OCI-LY3 (cell line): ENCODE results near the gene MARCHF11.

Source experiments
- H2AFZ ChIP-seq: fragments of 200-600, 300-600 bp; shearing (Covaris generic); 2 replicates; pipeline ENCODE4 v1.6.0; 2014; ENCODE audit warnings: antibody characterized with exemption, low read depth, low read length
- H3K27ac ChIP-seq: fragments of 200-600, 300-600 bp; sonication (generic); 2 replicates; pipeline ENCODE4 v1.5.1; 2014; ENCODE audit warnings: mild to moderate bottlenecking, low read length, moderate library complexity, mixed read lengths
- H3K27me3 ChIP-seq: fragments of 200-600, 300-600 bp; sonication (generic); 2 replicates; pipeline ENCODE4 v1.6.1; 2014; ENCODE audit warnings: low read depth, low read length, mixed read lengths
- H3K36me3 ChIP-seq: fragments of 200-600, 300-600 bp; sonication (generic); replicated peaks from 2 replicates; pipeline ENCODE3; 2014; ENCODE audit warnings: low read depth, low read length, mixed read lengths
- H3K4me1 ChIP-seq: fragments of 300-600, 200-600 bp; sonication (generic); 2 replicates; pipeline ENCODE4 v1.6.1; 2014; ENCODE audit warnings: low read length, mixed read lengths
- H3K4me2 ChIP-seq: fragments of 200-600, 300-600 bp; sonication (generic); 2 replicates; pipeline ENCODE4 v1.6.1; 2014; ENCODE audit warnings: low read length, mixed read lengths
- H3K4me3 ChIP-seq: fragments of 300-600, 200-600 bp; sonication (generic); 2 replicates; pipeline ENCODE4 v1.5.1; 2014; ENCODE audit warnings: antibody characterized with exemption, mild to moderate bottlenecking, low read length, moderate library complexity
- H3K79me2 ChIP-seq: fragments of 300-600, 200-600 bp; shearing (Covaris generic); 2 replicates; pipeline ENCODE4 v1.6.1; 2014; ENCODE audit warnings: mild to moderate bottlenecking, low read length, mixed read lengths
- H3K9ac ChIP-seq: fragments of 300-600, 200-600 bp; shearing (Covaris generic); 2 replicates; pipeline ENCODE4 v1.6.0; 2014; ENCODE audit warnings: mild to moderate bottlenecking, low read length, moderate library complexity
- H3K9me3 ChIP-seq: fragments of 200-600, 300-600 bp; shearing (Covaris generic); 2 replicates; pipeline ENCODE4 v1.6.1; 2014; ENCODE audit warnings: low read length, mixed read lengths; ENCODE audit not compliant: insufficient read depth
- H4K20me1 ChIP-seq: fragments of 200-600, 300-600 bp; sonication (generic); 2 replicates; pipeline ENCODE4 v1.6.1; 2016; ENCODE audit warnings: low read length, mixed read lengths; ENCODE audit not compliant: insufficient read depth
- EZH2phosphoT487 ChIP-seq: fragments of 200-600 bp; shearing (Covaris generic); IDR thresholded peaks from 2 replicates; pipeline ENCODE4 v1.6.1; 2018; ENCODE audit warnings: antibody characterized with exemption, mixed run types, low read depth
- TF ChIP-seq, protein P1 (sequence below): fragments of 200-600, 300-600 bp; sonication (generic); IDR thresholded peaks from 2 replicates; pipeline ENCODE4 v1.5.1; 2014; ENCODE audit warnings: antibody characterized with exemption, low read length, low read depth

The MARCHF11 gene

DNA sequence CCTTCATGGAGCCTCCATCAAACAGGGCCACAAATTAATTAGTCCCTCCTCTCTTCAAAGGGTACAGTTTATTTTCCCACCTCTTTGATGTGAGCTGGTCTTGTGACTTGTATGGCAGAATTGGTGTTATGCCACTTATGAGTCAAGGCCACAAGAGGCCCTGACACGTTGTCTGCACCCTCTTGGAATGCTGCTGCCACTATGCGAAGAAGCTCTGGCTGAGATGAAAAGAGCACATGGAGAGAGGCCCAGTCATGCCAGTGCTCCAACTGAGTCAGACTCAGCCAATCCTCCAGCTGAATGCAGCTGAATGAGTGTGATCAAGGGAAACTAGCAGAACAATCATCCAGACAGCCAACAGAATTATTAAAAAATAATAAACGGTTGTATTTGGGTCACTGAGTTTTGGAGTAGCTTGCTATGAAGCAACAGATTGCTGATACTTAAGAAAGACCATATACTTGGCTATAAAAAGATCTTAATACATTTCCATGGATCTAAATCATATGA is 128.3 kb downstream of the MARCHF11 start:
- H3K4me2 ChIP-seq, result no peak overlapping the region
- no peak overlapping the region for H2AFZ ChIP-seq
- H3K79me2 ChIP-seq, result no peaks in the 10 kb centered on the region
- H3K27me3 ChIP-seq, result no peaks in the 10 kb centered on the region
- H3K4me1 ChIP-seq, result no peaks in the 10 kb centered on the region
- no peaks in the 10 kb centered on the region for H4K20me1 ChIP-seq
- no peaks in the 10 kb centered on the region for H3K9me3 ChIP-seq
- TF ChIP-seq, protein P1, sequence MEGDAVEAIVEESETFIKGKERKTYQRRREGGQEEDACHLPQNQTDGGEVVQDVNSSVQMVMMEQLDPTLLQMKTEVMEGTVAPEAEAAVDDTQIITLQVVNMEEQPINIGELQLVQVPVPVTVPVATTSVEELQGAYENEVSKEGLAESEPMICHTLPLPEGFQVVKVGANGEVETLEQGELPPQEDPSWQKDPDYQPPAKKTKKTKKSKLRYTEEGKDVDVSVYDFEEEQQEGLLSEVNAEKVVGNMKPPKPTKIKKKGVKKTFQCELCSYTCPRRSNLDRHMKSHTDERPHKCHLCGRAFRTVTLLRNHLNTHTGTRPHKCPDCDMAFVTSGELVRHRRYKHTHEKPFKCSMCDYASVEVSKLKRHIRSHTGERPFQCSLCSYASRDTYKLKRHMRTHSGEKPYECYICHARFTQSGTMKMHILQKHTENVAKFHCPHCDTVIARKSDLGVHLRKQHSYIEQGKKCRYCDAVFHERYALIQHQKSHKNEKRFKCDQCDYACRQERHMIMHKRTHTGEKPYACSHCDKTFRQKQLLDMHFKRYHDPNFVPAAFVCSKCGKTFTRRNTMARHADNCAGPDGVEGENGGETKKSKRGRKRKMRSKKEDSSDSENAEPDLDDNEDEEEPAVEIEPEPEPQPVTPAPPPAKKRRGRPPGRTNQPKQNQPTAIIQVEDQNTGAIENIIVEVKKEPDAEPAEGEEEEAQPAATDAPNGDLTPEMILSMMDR, result no peak
- TF ChIP-seq EZH2phosphoT487, result no peak
- no peak overlapping the region for H3K27ac ChIP-seq
- H3K36me3 ChIP-seq, result no peaks in the 10 kb centered on the region
- no peak overlapping the region for H3K9ac ChIP-seq
- no peak overlapping the region for H3K4me3 ChIP-seq

DNA sequence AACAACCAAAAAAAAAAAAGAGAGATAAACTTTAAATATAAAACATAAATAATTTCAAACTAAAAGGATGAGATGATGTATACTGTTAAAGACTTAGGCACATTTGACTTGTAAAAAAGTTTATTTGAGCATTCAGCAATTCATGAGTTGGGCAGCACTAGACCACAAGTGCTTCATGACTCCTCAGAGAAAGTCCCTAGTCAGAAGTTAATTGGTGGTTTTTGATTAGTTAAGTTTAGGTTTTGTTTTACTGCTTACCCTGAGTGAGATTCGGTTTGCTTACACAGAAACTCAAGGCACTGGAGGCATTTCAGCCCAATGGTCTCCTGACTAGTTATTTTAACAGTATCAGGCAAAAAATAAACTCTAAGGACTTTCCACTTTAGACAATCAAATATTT is 129.2 kb downstream of the MARCHF11 start:
- Histone ChIP-seq H3K27me3 (no peaks in the 10 kb centered on the region), H3K4me3 (no peak overlapping the region), H3K79me2 (no peaks in the 10 kb centered on the region), H3K4me1 (no peaks in the 10 kb centered on the region), H3K9ac (no peak overlapping the region), H2AFZ (no peak overlapping the region), H3K9me3 (no peaks in the 10 kb centered on the region), H3K27ac (no peak overlapping the region), H3K36me3 (no peaks in the 10 kb centered on the region), H4K20me1 (no peaks in the 10 kb centered on the region), H3K4me2 (no peak overlapping the region)
- no peak for TF ChIP-seq EZH2phosphoT487
- TF ChIP-seq, protein P1, result no peak

DNA sequence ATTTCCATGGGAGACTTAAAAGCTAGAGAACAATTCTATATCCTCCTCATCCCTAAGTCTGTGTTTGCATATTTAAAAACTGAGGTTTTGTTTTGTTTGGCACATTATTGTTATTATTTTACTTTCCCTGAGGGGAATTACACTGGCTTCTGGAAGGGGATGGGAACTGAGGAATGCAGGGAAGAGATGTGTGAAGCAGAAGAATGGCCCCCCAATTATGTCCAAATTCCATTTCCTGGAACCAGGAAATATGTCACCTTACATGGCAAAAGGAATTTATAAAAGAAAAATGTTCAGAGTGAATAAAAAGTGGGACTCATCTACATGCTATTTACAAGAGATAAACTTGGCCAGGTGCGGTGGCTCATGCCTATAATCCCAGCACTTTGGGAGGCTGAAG is 129.8 kb downstream of the MARCHF11 start:
- no peak overlapping the region for H3K4me3 ChIP-seq
- no peaks in the 10 kb centered on the region for H4K20me1 ChIP-seq
- H3K27me3 ChIP-seq, result no peaks in the 10 kb centered on the region
- H3K4me1 ChIP-seq, result no peaks in the 10 kb centered on the region
- no peaks in the 10 kb centered on the region for H3K9me3 ChIP-seq
- no peak overlapping the region for H3K4me2 ChIP-seq
- H3K36me3 ChIP-seq, result no peaks in the 10 kb centered on the region
- no peaks in the 10 kb centered on the region for H3K79me2 ChIP-seq
- no peak overlapping the region for H3K27ac ChIP-seq
- TF ChIP-seq, protein P1, result no peak
- TF ChIP-seq EZH2phosphoT487, result no peak
- no peak overlapping the region for H2AFZ ChIP-seq
- H3K9ac ChIP-seq, result no peak overlapping the region

DNA sequence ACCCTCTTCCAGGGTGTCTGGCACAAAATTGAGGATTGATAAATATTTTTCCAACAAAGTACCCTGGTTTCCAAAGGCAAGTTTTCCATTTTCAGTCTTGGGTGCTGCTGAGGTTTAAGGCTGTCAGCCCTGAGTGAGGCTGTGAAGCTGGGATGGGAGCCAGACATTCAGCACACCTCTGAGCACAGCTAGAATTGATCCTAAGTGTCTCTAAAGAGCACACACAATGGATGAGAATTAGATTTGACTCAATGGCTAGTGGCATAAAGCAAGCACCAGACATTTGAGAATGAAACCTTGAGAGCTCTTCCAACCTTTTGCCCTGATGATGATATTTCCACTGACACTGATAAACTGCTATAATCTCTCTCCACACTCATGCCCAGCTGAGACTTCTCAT is 131.5 kb downstream of the MARCHF11 start:
- H3K36me3 ChIP-seq, result no peaks in the 10 kb centered on the region
- no peaks in the 10 kb centered on the region for H4K20me1 ChIP-seq
- no peak overlapping the region for H3K9ac ChIP-seq
- no peaks in the 10 kb centered on the region for H3K27me3 ChIP-seq
- no peaks in the 10 kb centered on the region for H3K79me2 ChIP-seq
- H3K4me1 ChIP-seq, result no peaks in the 10 kb centered on the region
- H2AFZ ChIP-seq, result no peak overlapping the region
- no peak overlapping the region for H3K27ac ChIP-seq
- H3K4me2 ChIP-seq, result no peak overlapping the region
- H3K4me3 ChIP-seq, result no peak overlapping the region
- no peak for TF ChIP-seq EZH2phosphoT487
- TF ChIP-seq, protein P1, result no peak
- H3K9me3 ChIP-seq, result no peaks in the 10 kb centered on the region
